IPS DF 19.7 (cell line): ENCODE data around the gene DIPK1B.

ENCODE experiments used
- DNase-seq: peaks from one replicate; pipeline ENCODE4 v3.0.0-alpha.2; 2013; ENCODE audit warnings: low read depth, low spot score

DIPK1B gene

GRCh38 chr9:136720251-136720897 lies 8.0 kb downstream of the DIPK1B start:
- no peak for DNase-seq

DNA sequence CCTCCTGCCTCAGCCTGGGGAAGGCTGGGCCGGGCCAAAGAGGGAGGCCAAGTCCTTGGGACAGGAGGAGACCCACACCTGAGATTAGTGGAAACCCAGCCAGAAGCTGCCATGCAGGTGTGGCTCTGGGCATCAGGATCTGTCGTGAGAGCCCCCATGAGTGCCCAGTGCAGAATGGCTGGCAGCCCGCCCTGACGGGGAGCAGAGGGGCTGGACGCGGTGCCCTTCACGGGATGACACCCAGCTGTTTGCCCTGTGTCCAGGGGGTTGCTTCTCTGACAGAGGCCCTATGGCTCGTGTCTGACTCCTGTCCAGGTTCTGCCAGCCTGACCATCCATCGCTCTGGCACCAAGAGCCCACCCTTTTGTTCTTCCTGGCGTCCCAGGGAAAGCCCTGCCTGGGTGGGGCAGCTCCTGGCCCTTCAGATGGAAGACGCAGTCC lies 8.5 kb downstream of the DIPK1B start:
- DNase-seq, result no peak

GRCh38 chr9:136721339-136722092 lies 9.1 kb downstream of the DIPK1B start:
- DNase-seq, result no peak

DNA sequence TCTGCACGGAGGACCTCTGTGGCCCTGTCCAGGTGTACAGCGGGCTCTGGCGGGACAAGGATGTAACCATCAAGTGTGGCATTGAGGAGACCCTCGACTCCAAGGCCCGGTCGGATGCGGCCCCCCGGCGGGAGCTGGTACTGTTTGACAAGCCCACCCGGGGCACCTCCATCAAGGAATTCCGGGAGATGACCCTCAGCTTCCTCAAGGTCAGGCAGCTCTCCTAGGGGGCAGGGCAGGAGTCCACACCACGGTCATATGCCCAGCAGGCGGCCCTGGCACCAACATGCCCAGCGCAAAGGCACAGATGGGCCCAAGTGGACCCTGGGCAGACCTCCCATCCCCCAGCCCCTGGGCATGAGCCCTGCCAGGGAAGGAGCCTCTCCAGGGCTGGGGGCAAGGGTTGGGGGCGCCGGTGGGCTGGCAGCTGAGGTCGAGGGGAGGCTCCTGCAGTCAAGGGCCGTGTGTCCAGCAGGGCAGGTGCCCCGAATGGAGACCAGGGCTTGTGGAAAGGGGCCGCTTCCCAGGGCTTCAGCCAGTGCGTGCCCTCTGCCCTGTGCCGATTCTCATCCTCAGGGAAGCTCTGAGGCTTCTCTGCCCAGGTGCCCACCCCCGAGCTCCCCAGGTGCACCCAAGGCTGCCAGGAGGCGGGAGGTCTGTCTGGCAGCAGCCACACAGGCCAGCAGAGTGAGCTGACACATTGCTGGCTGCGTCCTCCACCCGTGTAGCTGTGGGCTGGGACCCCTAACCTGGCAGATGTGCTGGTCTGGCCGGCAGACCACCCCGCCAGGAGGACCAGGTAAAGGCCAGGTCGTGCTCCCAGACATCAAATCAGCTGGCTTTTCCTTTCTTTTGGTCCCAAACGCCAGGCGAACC lies 10.0 kb downstream of the DIPK1B start:
- DNase-seq, result no peak

GRCh38 chr9:136722969-136723356 lies 10.6 kb downstream of the DIPK1B start:
- no peak for DNase-seq

DNA sequence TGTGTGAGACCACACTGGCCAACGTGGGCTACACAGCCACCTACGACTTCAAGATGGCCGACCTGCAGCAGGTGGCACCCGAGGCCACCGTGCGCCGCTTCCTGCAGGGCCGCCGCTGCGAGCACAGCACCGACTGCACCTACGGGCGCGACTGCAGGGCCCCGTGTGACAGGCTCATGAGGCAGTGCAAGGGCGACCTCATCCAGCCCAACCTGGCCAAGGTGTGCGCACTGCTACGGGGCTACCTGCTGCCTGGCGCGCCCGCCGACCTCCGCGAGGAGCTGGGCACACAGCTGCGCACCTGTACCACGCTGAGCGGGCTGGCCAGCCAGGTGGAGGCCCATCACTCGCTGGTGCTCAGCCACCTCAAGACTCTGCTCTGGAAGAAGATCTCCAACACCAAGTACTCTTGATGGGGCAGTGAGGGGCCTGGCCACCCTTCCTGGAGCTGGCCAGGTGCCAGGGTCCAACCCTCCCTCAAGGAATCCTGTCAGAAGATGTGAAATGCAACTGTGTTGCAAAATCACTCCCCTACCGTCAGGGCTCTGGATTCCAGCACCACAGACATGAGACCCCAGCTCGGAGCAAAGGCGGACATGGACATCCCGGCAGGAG lies 11.1 kb downstream of the DIPK1B start:
- DNase-seq, result no peak

DNA sequence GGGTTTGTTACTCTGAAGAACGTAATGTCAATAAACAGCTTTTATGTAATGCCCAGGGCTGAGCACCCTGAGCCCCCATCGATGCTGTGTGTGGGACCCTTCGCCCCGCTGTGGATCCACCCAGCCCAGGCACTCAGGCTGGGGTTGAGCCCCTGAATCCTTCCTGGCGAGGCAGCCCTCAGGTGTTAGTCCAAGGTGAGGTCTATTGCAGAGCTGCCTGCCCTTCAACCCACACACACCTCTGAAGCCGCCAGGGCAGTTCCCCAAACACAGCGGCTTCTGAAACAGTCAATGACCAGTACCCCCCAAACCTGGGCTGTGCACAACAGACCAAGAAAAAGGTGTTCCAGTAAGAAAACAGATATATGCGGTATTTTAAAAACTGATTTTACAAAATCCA lies 11.6 kb downstream of the DIPK1B start:
- no peak for DNase-seq

GRCh38 chr9:136724772-136725171 lies 12.4 kb downstream of the DIPK1B start:
- DNase-seq, result no peak

- DNase-seq, result no peak
Measured at GRCh38 chr9:136725612-136726011, 13.2 kb downstream of the DIPK1B start.

- no peak for DNase-seq
Measured at GRCh38 chr9:136726118-136726517, 13.7 kb downstream of the DIPK1B start.

GRCh38 chr9:136726631-136727191 lies 14.3 kb downstream of the DIPK1B start:
- DNase-seq, result no peak

- DNase-seq, result no peak
Measured at GRCh38 chr9:136728080-136728547, 15.7 kb downstream of the DIPK1B start.

GRCh38 chr9:136728548-136729123 lies 16.3 kb downstream of the DIPK1B start:
- no peak for DNase-seq

- no peak for DNase-seq
Measured at GRCh38 chr9:136729144-136729543, 16.8 kb downstream of the DIPK1B start.

- no peak for DNase-seq
Measured at GRCh38 chr9:136729926-136730325, 17.6 kb downstream of the DIPK1B start.

DNA sequence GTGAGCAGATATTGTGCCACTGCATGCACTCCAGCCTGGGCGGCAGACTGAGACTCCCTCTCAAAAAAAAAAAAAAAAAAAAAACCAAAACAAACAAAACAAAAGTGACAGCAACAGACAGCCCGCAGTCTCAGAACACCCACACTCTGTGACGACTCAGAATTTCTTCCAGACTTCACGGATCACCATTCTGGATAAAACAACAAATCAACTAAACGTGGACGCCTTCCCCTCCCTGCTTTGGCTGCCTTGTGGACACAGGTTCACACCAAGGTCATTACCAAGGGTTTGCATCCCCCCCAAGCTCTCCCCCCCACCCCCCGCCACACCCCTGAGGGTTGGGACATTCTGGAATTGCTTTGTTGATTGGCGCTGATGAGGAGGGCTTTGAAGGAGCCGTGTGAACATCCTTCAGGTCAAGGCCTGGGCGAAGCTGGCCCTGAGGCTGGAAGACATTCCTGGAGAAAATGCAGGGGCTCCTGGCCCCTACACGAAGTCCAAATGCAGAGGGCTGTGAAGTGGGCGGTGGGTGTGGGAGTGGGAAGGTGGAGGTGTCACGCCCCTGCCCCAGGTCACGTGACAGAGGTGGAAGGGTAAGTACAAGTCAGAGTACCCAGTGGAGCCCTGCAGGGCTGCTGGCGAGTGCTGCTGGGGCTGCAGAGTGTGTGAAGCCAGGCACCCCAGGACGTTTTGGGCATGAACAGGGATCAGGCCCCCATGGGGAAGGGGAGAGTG lies 20.2 kb downstream of the DIPK1B start:
- DNase-seq, result no peak

- no peak for DNase-seq
Measured at GRCh38 chr9:136733611-136734010, 21.2 kb downstream of the DIPK1B start.

GRCh38 chr9:136734837-136735496 lies 22.6 kb downstream of the DIPK1B start:
- DNase-seq, result no peak

DNA sequence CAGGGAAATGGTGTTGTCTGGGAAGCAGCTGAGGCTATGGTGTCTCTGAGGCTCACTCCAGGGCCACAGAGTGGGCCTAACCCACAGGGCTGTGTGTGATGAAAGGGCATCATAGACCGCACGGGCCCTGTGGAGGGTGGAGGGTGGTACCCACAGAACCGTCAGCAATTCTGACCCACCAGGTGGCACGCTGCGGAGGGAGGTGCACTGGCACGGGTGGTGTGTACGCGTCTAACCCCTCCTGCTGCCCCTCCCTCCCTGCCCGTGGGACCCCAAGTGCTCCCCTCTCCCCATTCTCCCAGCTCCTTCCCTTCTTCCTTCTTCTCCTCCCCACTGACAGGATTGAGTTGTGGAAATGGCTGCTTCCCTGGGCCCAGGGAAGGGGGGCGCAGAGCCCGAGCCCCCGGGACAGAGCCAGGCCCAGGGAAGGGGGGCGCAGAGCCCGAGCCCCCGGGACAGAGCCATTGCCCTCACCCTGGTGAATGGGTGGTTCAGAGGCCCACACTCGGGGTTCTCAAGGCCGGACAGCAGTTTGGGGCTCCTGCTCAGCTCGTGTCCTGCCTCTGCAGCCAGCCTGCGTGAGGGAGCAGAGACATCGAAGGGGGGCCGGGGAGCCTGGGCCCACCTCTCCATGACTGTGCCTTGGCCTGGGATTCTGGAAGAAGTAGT lies 23.6 kb downstream of the DIPK1B start:
- no peak for DNase-seq
